Omental fat pad (tissue), 4 donors: Measurements from ENCODE around the gene NSD1. TPM values are rescaled to one million over a fixed set of nuclear protein-coding genes. Genes with fewer than 3 reads are reported as not detected.

Experiments
- ATAC-seq: fragments of 150-250 bp; one replicate; pipeline ENCODE4 v1.9.1; 2016; ENCODE audit warnings: mild to moderate bottlenecking, moderate library complexity; ENCODE audit not compliant: low FRiP score
- DNase-seq: peaks from one replicate; pipeline ENCODE4 v3.0.0-alpha.2; 2019; ENCODE audit warnings: low spot score
- CTCF ChIP-seq, 3 donors: fragments of 450-650 bp; IDR thresholded peaks; one replicate each; pipeline ENCODE4 v1.5.1; 2016 to 2017; ENCODE audit warnings: antibody characterized with exemption in 3 of 3, mild to moderate bottlenecking in 3 of 3, moderate library complexity in 2 of 3
- total RNA-seq, 4 donors: library from RNA; depleted of rRNA; stranded (reverse); fragments of >200 nt; gene quantifications; one replicate each; pipeline ENCODE4 v1.1.0, GENCODE V29; 2016

NSD1 gene
- total RNA-seq: 10 to 100 TPM; 32.3 to 52.6 (median 36.1) TPM

GRCh38 chr5:177133096-177133852 is at the start of gene NSD1:
Gene NSD1, plus strand, starts transcription at chr5:177133773. Its CDS starts 1,331 bp downstream, at chr5:177135104.
- no peak for TF ChIP-seq CTCF (IDR thresholded peaks at IDR 0.05)
- ATAC-seq (peak; percentile 83), DNase-seq (peak; percentile 47)

- no peak for TF ChIP-seq CTCF (IDR thresholded peaks at IDR 0.05)
- ATAC-seq (no peak), DNase-seq (no peak)
These were observed 49.4 kb upstream of the NSD1 start for GRCh38 chr5:177084175-177084574.

GRCh38 chr5:177085985-177086653 is 47.5 kb upstream of the NSD1 start:
- TF ChIP-seq CTCF (IDR thresholded peaks at IDR 0.05): no peak
- ATAC-seq (no peak), DNase-seq (no peak)

GRCh38 chr5:177086654-177087397 is 46.7 kb upstream of the NSD1 start, which contains the start of gene FGFR4:
Gene FGFR4, plus strand, starts transcription at chr5:177086915. Its CDS starts 2,688 bp downstream, at chr5:177089603.
- ATAC-seq (peak; percentile 82), DNase-seq (peak; percentile 32)
- no peak for TF ChIP-seq CTCF (IDR thresholded peaks at IDR 0.05)

- no peak for DNase-seq
- no peak for ATAC-seq
- TF ChIP-seq CTCF (IDR thresholded peaks at IDR 0.05): no peak
These were observed 46.1 kb upstream of the NSD1 start for GRCh38 chr5:177087398-177088005.

- ATAC-seq (no peak), DNase-seq (no peak)
- TF ChIP-seq CTCF (IDR thresholded peaks at IDR 0.05): no peak
These were observed 44.4 kb upstream of the NSD1 start for GRCh38 chr5:177089127-177089526.
